ENCODE measurements around the gene NELL1. TPM values are rescaled to one million over a fixed set of nuclear protein-coding genes. Genes with fewer than 3 reads are reported as not detected.

Gene NELL1
- total and polyA plus RNA-seq, 8 donors = 0.24 to 1.8 (median 0.71) TPM; not detected in 2

DNA sequence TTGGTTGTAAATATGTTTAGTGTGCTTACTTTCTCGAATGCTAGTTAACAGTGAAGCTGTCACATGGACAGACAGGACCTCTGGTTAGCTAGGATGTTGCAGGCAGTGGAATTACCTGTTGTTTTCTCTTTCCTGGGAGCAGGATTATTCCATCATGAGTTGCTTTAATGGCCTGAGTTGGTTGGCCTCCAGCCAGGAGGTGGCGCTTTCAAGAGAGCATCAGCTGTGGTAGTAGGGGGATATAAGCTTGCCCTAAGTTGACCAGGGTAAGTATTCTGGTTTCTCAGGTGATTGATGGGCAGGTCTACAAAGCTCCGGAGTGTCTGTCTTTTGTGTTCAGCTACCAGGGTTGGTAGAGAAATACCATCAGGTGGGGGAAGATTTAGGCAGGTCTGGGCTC is 43.5 kb downstream of the NELL1 start:
- H3K9me3 ChIP-seq = peaks cover 0 to 7% of the 10 kb centered on the region in 2 donors
- TF ChIP-seq, protein P1, sequence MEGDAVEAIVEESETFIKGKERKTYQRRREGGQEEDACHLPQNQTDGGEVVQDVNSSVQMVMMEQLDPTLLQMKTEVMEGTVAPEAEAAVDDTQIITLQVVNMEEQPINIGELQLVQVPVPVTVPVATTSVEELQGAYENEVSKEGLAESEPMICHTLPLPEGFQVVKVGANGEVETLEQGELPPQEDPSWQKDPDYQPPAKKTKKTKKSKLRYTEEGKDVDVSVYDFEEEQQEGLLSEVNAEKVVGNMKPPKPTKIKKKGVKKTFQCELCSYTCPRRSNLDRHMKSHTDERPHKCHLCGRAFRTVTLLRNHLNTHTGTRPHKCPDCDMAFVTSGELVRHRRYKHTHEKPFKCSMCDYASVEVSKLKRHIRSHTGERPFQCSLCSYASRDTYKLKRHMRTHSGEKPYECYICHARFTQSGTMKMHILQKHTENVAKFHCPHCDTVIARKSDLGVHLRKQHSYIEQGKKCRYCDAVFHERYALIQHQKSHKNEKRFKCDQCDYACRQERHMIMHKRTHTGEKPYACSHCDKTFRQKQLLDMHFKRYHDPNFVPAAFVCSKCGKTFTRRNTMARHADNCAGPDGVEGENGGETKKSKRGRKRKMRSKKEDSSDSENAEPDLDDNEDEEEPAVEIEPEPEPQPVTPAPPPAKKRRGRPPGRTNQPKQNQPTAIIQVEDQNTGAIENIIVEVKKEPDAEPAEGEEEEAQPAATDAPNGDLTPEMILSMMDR (IDR thresholded peaks at IDR 0.05) = no peak
- no peak overlapping the region for H3K27ac ChIP-seq
- H3K4me1 ChIP-seq = no peaks in the 10 kb centered on the region
- no peaks in the 10 kb centered on the region for H3K27me3 ChIP-seq
- DNase-seq = no peak
- intact Hi-C loops (cut with DNase I) = no loop called here
- H3K36me3 ChIP-seq = no peaks in the 10 kb centered on the region
- no peak for ATAC-seq
- H3K4me3 ChIP-seq = no peak overlapping the region

DNA sequence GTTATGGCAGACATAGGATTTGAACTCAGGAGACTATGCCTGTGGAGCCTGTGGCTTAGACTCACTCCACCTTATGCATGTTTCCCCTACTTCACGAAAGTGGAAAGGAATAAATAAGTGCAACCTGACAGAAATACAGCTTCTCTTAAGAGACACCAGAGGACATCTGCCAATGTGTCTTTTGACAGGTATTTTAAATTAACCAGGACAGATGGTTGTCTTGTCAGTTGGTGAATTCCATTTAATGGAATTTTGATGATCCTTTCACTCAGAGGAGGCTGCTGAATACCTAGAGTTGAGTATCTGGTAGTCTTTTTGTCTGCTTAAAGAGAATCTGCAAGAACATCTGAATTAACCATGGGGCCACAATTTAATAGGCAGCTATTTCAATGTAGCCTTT is 46.1 kb downstream of the NELL1 start:
- ATAC-seq = no peak
- no peak overlapping the region for H3K27ac ChIP-seq
- TF ChIP-seq, protein P1 (IDR thresholded peaks at IDR 0.05) = no peak
- H3K9me3 ChIP-seq = peaks cover 0 to 5% of the 10 kb centered on the region in 2 donors
- no peak for DNase-seq
- intact Hi-C loops (cut with DNase I) = no loop called here
- H3K36me3 ChIP-seq = no peaks in the 10 kb centered on the region
- H3K4me3 ChIP-seq = no peak overlapping the region
- no peaks in the 10 kb centered on the region for H3K27me3 ChIP-seq
- no peaks in the 10 kb centered on the region for H3K4me1 ChIP-seq

DNA sequence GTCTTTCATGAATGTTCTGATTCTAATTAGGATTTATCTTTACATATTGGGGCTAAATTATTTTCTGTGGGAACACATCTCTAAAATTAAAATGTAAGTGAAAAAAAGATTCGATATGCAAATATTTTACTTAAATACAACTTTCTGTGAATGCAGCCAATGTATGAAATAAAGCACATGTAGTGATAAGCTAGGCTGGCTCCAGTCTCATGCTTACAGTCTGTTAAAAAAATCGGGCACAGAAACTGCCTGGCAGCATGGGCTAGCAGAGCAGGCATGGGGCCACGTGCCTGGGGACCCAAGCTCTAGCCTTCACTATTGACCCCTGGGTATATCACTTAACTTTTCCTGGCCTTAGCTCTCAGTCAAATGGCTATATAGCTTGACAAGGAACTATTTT is 46.5 kb downstream of the NELL1 start:
- intact Hi-C loops (cut with DNase I) = no loop called here
- no peaks in the 10 kb centered on the region for H3K36me3 ChIP-seq
- H3K4me1 ChIP-seq = no peaks in the 10 kb centered on the region
- peaks cover 0 to 5% of the 10 kb centered on the region in 2 donors for H3K9me3 ChIP-seq
- H3K27me3 ChIP-seq = no peaks in the 10 kb centered on the region
- ATAC-seq = no peak
- no peak overlapping the region for H3K4me3 ChIP-seq
- TF ChIP-seq, protein P1 (IDR thresholded peaks at IDR 0.05) = no peak
- H3K27ac ChIP-seq = no peak overlapping the region
- DNase-seq = no peak

DNA sequence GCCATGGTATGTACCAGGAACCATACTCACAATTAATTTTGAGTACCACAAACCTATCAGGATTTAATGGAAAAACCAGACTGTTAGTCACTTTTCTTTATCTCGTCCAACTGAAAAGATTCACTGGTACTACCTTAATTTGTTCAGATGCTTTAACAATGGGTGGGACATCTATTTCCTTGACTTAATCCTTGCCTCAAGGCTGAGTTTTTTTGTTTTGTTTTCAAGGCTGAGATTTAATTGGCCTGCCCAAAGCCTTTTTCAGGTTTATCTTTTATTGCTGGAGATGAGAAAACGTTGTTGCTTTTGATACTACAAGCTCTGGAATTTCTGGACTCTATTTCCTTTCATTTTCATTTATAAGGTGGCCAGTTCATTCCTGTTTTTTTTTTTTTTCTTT is 50.4 kb downstream of the NELL1 start:
- Histone ChIP-seq H3K4me3 (no peak overlapping the region), H3K4me1 (no peaks in the 10 kb centered on the region), H3K27me3 (no peaks in the 10 kb centered on the region), H3K9me3 (peaks cover 0 to 5% of the 10 kb centered on the region in 2 donors), H3K36me3 (no peaks in the 10 kb centered on the region), H3K27ac (no peak overlapping the region)
- no peak for DNase-seq
- ATAC-seq = no peak
- intact Hi-C loops (cut with DNase I) = no loop called here
- TF ChIP-seq, protein P1 (IDR thresholded peaks at IDR 0.05) = no peak

DNA sequence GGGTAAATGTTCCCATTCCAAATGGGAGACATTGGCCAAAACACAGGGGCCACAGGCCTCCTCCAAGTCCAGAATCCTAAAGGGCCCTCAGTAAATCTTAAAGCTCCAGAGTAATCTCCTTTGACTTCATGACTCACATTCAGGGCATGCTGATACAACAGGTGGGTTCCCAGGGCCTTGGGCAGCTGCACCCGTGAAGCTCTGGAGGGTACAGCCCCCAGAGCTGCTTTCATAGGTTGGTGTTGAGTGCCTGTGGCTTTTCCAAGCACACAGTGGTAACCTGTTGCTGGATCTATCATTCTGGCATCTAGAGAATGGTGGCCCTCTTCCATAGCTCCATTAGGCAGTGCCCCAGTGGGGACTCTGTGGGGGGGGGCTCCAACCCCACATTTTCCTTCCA is 54.0 kb downstream of the NELL1 start:
- Histone ChIP-seq H3K4me1 (no peaks in the 10 kb centered on the region), H3K36me3 (no peaks in the 10 kb centered on the region), H3K9me3 (peaks cover 0 to 20% of the 10 kb centered on the region in 2 donors), H3K4me3 (no peak overlapping the region), H3K27me3 (no peaks in the 10 kb centered on the region), H3K27ac (no peak overlapping the region)
- ATAC-seq = no peak
- TF ChIP-seq, protein P1 (IDR thresholded peaks at IDR 0.05) = no peak
- intact Hi-C loops (cut with DNase I) = no loop called here
- no peak for DNase-seq
